ENCODE measurements around the gene EBNA1BP2. TPM values are rescaled to one million over a fixed set of nuclear protein-coding genes. Genes with fewer than 3 reads are reported as not detected.
A peak's percentile ranks its signal among the peaks of the same experiment; 100 is the strongest.

EBNA1BP2 gene
- total RNA-seq, 1 donor from 2014 or later = 29.3 TPM

GRCh38 chr1:43188106-43188505, 16.0 kb upstream of the EBNA1BP2 start:
- DNase-seq = no peak
- H3K4me1 ChIP-seq = no peaks in the 10 kb centered on the region
- H3K4me3 ChIP-seq = no peak overlapping the region
- no peaks in the 10 kb centered on the region for H3K9me3 ChIP-seq
- H3K36me3 ChIP-seq = no peaks in the 10 kb centered on the region
- TF ChIP-seq CTCF (IDR thresholded peaks at IDR 0.05) = no peak
- no peak for ATAC-seq
- no peaks in the 10 kb centered on the region for H3K27me3 ChIP-seq (ENCODE audit: low read depth)
- intact Hi-C loops (cut with DNase I) = no loop called here
- H3K27ac ChIP-seq = no peak overlapping the region

- intact Hi-C loops (cut with DNase I) = no loop called here
Observed at GRCh38 chr1:43184995-43185394, 12.9 kb upstream of the EBNA1BP2 start.

GRCh38 chr1:43184388-43184787, 12.3 kb upstream of the EBNA1BP2 start:
- Histone ChIP-seq H3K4me3 (no peak overlapping the region), H3K27me3 (ENCODE audit: low read depth) (no peaks in the 10 kb centered on the region), H3K9me3 (no peaks in the 10 kb centered on the region), H3K27ac (no peak overlapping the region), H3K36me3 (no peaks in the 10 kb centered on the region), H3K4me1 (no peaks in the 10 kb centered on the region)
- intact Hi-C loops (cut with DNase I) = no loop called here
- no peak for DNase-seq
- no peak for TF ChIP-seq CTCF (IDR thresholded peaks at IDR 0.05)
- ATAC-seq = no peak

More at GRCh38 chr1:43184995-43185394, 12.9 kb upstream of the EBNA1BP2 start:
- no peaks in the 10 kb centered on the region for H3K4me1 ChIP-seq
- ATAC-seq (no peak), DNase-seq (no peak)
- no peak for TF ChIP-seq CTCF (IDR thresholded peaks at IDR 0.05)
- H3K9me3 ChIP-seq = no peaks in the 10 kb centered on the region
- no peak overlapping the region for H3K27ac ChIP-seq
- no peaks in the 10 kb centered on the region for H3K36me3 ChIP-seq
- H3K27me3 ChIP-seq (ENCODE audit: low read depth) = no peaks in the 10 kb centered on the region
- H3K4me3 ChIP-seq = no peak overlapping the region

DNA sequence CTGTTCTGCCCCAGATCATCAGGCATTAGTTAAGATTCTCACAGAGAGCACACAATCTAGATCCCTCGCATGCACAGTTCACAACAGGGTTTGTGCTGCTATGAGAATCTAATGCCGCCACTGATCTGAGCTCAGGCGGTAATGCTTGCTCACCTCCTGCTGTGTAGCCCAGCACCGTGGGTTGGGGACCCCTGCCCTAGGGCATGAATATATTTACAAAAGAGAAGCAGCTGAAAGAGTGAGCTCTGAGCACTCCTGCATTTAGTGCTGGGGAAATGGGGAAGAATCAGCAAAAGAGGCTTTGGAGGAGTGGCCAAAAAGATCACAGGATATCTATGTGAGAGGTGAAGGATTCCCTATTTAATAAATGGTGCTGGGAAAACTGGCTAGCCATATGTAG, 5.6 kb upstream of the EBNA1BP2 start:
- intact Hi-C loops (cut with DNase I) = no loop called here
- Histone ChIP-seq H3K27ac (no peak overlapping the region), H3K4me1 (peaks cover 4% of the 10 kb centered on the region), H3K36me3 (no peaks in the 10 kb centered on the region), H3K4me3 (no peak overlapping the region), H3K9me3 (no peaks in the 10 kb centered on the region), H3K27me3 (ENCODE audit: low read depth) (no peaks in the 10 kb centered on the region)
- no peak for TF ChIP-seq CTCF (IDR thresholded peaks at IDR 0.05)
- no peak for ATAC-seq
- DNase-seq = no peak

- Histone ChIP-seq H3K9me3 (no peaks in the 10 kb centered on the region), H3K4me3 (no peak overlapping the region), H3K36me3 (peaks cover 8% of the 10 kb centered on the region), H3K27ac (no peak overlapping the region), H3K27me3 (ENCODE audit: low read depth) (no peaks in the 10 kb centered on the region), H3K4me1 (peaks cover 16% of the 10 kb centered on the region)
- DNase-seq (no peak), ATAC-seq (no peak)
- TF ChIP-seq CTCF (IDR thresholded peaks at IDR 0.05) = no peak
- intact Hi-C loops (cut with DNase I) = no loop called here
Observed at GRCh38 chr1:43174873-43175272, 2.8 kb upstream of the EBNA1BP2 start.

GRCh38 chr1:43172527-43172972, 460 bp upstream of the EBNA1BP2 start:
- H3K27ac ChIP-seq = peak overlapping the region; percentile 77
- TF ChIP-seq CTCF (IDR thresholded peaks at IDR 0.05) = no peak
- no peaks in the 10 kb centered on the region for H3K27me3 ChIP-seq (ENCODE audit: low read depth)
- no peaks in the 10 kb centered on the region for H3K9me3 ChIP-seq
- peak; percentile 98 for ATAC-seq
- H3K4me1 ChIP-seq = peaks cover 16% of the 10 kb centered on the region
- intact Hi-C loops (cut with DNase I) = no loop called here
- DNase-seq = peak; percentile 84
- H3K36me3 ChIP-seq = peaks cover 30% of the 10 kb centered on the region
- peak overlapping the region; percentile 98 for H3K4me3 ChIP-seq
